ENCODE results near the gene PDIK1L. TPM values are rescaled to one million over a fixed set of nuclear protein-coding genes. Genes with fewer than 3 reads are reported as not detected.

The PDIK1L gene
- total and polyA plus RNA-seq, 2 experiments from 2014 or later = 2.6 to 16.8 TPM

- H3K4me3 ChIP-seq = no peak overlapping the region
- no peaks in the 10 kb centered on the region for H3K36me3 ChIP-seq (replicated peaks; ENCODE audit: insufficient read depth, low read depth)
- no peak overlapping the region for H2AFZ ChIP-seq
- DNase-seq (ENCODE audit: low spot score) = no peak
- H3K4me2 ChIP-seq = no peak overlapping the region
- no peaks in the 10 kb centered on the region for H3K79me2 ChIP-seq
- H3K27ac ChIP-seq = no peak overlapping the region
- H3K4me1 ChIP-seq (ENCODE audit: insufficient read depth) = no peaks in the 10 kb centered on the region
- no peaks in the 10 kb centered on the region for H3K9me2 ChIP-seq (replicated peaks; ENCODE audit: insufficient read depth)
- H3K27me3 ChIP-seq = no peaks in the 10 kb centered on the region
- no peaks in the 10 kb centered on the region for H3K9me3 ChIP-seq (ENCODE audit: low read depth)
- no peaks in the 10 kb centered on the region for H4K20me1 ChIP-seq (ENCODE audit: insufficient read depth, poor library complexity, severe bottlenecking)
- 86% methylated on average over 5 of the region's 5 CpGs for WGBS (ENCODE audit: low lambda C conversion rate, missing lambda C conversion rate)
- no peak for TF ChIP-seq CTCF (IDR thresholded peaks at IDR 0.05; ENCODE audit: poor library complexity)
- no peak for TF ChIP-seq EZH2 (IDR thresholded peaks at IDR 0.05; ENCODE audit: borderline replicate concordance)
- no peak for TF ChIP-seq EZH2phosphoT487 (IDR thresholded peaks at IDR 0.05; ENCODE audit: low read depth, severe bottlenecking, unreplicated experiment)
Measured at GRCh38 chr1:26132128-26132833, 20.7 kb downstream of the PDIK1L start.

- Histone ChIP-seq H3K79me2 (no peaks in the 10 kb centered on the region), H3K9me3 (ENCODE audit: low read depth) (no peaks in the 10 kb centered on the region), H3K4me3 (no peak overlapping the region), H3K9me2 (replicated peaks; ENCODE audit: insufficient read depth) (no peaks in the 10 kb centered on the region), H3K27me3 (no peaks in the 10 kb centered on the region), H3K4me1 (ENCODE audit: insufficient read depth) (no peaks in the 10 kb centered on the region), H3K27ac (no peak overlapping the region), H3K4me2 (no peak overlapping the region), H2AFZ (no peak overlapping the region), H4K20me1 (ENCODE audit: insufficient read depth, poor library complexity, severe bottlenecking) (no peaks in the 10 kb centered on the region), H3K36me3 (replicated peaks; ENCODE audit: insufficient read depth, low read depth) (no peaks in the 10 kb centered on the region)
- no peak for DNase-seq (ENCODE audit: low spot score)
- TF ChIP-seq CTCF (IDR thresholded peaks at IDR 0.05; ENCODE audit: poor library complexity) (no peak), EZH2 (IDR thresholded peaks at IDR 0.05; ENCODE audit: borderline replicate concordance) (no peak), EZH2phosphoT487 (IDR thresholded peaks at IDR 0.05; ENCODE audit: low read depth, severe bottlenecking, unreplicated experiment) (no peak)
- WGBS (ENCODE audit: low lambda C conversion rate, missing lambda C conversion rate) = 97% methylated on average over 2 of the region's 2 CpGs
Measured at GRCh38 chr1:26132834-26133167, 21.2 kb downstream of the PDIK1L start.

GRCh38 chr1:26134466-26134865 is 22.8 kb downstream of the PDIK1L start:
- no peak overlapping the region for H2AFZ ChIP-seq
- no peak overlapping the region for H3K27ac ChIP-seq
- TF ChIP-seq CTCF (IDR thresholded peaks at IDR 0.05; ENCODE audit: poor library complexity) = no peak
- no peak for TF ChIP-seq EZH2phosphoT487 (IDR thresholded peaks at IDR 0.05; ENCODE audit: low read depth, severe bottlenecking, unreplicated experiment)
- no peak for TF ChIP-seq EZH2 (IDR thresholded peaks at IDR 0.05; ENCODE audit: borderline replicate concordance)
- no peak for DNase-seq (ENCODE audit: low spot score)
- H4K20me1 ChIP-seq (ENCODE audit: insufficient read depth, poor library complexity, severe bottlenecking) = no peaks in the 10 kb centered on the region
- no peaks in the 10 kb centered on the region for H3K79me2 ChIP-seq
- H3K9me3 ChIP-seq (ENCODE audit: low read depth) = no peaks in the 10 kb centered on the region
- H3K4me2 ChIP-seq = no peak overlapping the region
- WGBS (ENCODE audit: low lambda C conversion rate, missing lambda C conversion rate) = 88% methylated on average over 3 of the region's 3 CpGs
- H3K9me2 ChIP-seq (replicated peaks; ENCODE audit: insufficient read depth) = no peaks in the 10 kb centered on the region
- no peaks in the 10 kb centered on the region for H3K27me3 ChIP-seq
- no peaks in the 10 kb centered on the region for H3K36me3 ChIP-seq (replicated peaks; ENCODE audit: insufficient read depth, low read depth)
- no peaks in the 10 kb centered on the region for H3K4me1 ChIP-seq (ENCODE audit: insufficient read depth)
- H3K4me3 ChIP-seq = no peak overlapping the region
